Mesodermal cell (in vitro differentiated cells): ENCODE measurements around the gene CYP2F1. TPM values are rescaled to one million over a fixed set of nuclear protein-coding genes. Genes with fewer than 3 reads are reported as not detected.

ENCODE experiments used
- H3K27ac ChIP-seq: 2 replicates; pipeline ENCODE4 v1.7.0; 2013; ENCODE audit warnings: mild to moderate bottlenecking, low read depth, low read length, moderate library complexity; ENCODE audit not compliant: severe bottlenecking
- H3K36me3 ChIP-seq: 2 replicates; pipeline ENCODE4 v1.7.1; 2013; ENCODE audit warnings: mild to moderate bottlenecking, low read length, moderate library complexity; ENCODE audit not compliant: control insufficient read depth, insufficient read depth
- H3K4me1 ChIP-seq: one replicate; pipeline ENCODE4 v1.7.1; 2013; ENCODE audit warnings: mild to moderate bottlenecking, low read length; ENCODE audit not compliant: insufficient read depth, control insufficient read depth, poor library complexity, severe bottlenecking
- H3K4me3 ChIP-seq: 2 replicates; pipeline ENCODE4 v1.7.0; 2013; ENCODE audit warnings: low read length, control low read depth, mild to moderate bottlenecking; ENCODE audit not compliant: insufficient read depth, poor library complexity, severe bottlenecking; ENCODE audit errors: extremely low read depth
- H3K9me3 ChIP-seq: 2 replicates; pipeline ENCODE4 v1.7.1; 2013; ENCODE audit warnings: mild to moderate bottlenecking, low read length, moderate library complexity; ENCODE audit not compliant: control insufficient read depth
- WGBS, 2 experiments: methylation state at CpG; one replicate each; pipeline ENCODE4 v1.1.5; 2013; ENCODE audit warnings: missing lambda C conversion rate in 2 of 2; ENCODE audit not compliant: insufficient coverage in 2 of 2; 5-methylcytosine and 5-hydroxymethylcytosine counted together
- polyA plus RNA-seq, 2 experiments: library from polyadenylated mRNA; stranded (reverse); fragments of 50-300 nt; gene quantifications; one replicate each; pipeline ENCODE4 v1.2.3, GENCODE V29; 2013

CYP2F1 gene, protein sequence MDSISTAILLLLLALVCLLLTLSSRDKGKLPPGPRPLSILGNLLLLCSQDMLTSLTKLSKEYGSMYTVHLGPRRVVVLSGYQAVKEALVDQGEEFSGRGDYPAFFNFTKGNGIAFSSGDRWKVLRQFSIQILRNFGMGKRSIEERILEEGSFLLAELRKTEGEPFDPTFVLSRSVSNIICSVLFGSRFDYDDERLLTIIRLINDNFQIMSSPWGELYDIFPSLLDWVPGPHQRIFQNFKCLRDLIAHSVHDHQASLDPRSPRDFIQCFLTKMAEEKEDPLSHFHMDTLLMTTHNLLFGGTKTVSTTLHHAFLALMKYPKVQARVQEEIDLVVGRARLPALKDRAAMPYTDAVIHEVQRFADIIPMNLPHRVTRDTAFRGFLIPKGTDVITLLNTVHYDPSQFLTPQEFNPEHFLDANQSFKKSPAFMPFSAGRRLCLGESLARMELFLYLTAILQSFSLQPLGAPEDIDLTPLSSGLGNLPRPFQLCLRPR
- polyA plus RNA-seq (2013, experiment 1 of 2), result not detected
- polyA plus RNA-seq (2013, experiment 2 of 2), result not detected

DNA sequence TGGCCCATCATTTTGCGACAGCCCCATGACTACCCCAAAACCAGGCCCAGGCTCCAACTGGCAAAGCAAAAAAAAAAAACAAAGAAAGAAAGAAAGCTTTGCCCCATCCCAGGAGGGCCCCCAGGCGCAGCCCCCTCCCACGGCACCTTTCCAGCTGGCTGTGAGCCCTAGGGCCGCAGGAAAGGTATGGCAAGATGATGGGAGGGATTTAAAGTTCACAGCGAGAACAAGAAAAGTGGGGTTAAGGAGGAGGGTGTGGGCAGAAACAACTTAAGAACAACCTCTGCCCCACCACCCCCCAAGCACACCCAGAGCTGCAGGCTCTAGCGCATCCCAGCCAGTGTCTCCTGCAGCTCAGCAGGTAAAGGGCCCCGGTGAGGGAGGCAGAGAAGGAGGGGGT lies at the start of gene CYP2F1:
CYP2F1 (plus strand) TSS at position 301 of the 400 bp plus-strand sequence. CDS start 1,757 bp downstream, outside the sequence.
- no peak within 1 kb of the TSS for H3K4me3 ChIP-seq
- no peaks in the 10 kb centered on the region for H3K4me1 ChIP-seq
- H3K27ac ChIP-seq, result no peak within 1 kb of the TSS
- H3K36me3 ChIP-seq, result no peaks in the 10 kb centered on the region
- WGBS, 2 experiments, result 58 to 78% methylated on average over 2 to 3 of the region's 7 CpGs
- peaks cover 7% of the 10 kb centered on the region for H3K9me3 ChIP-seq

DNA sequence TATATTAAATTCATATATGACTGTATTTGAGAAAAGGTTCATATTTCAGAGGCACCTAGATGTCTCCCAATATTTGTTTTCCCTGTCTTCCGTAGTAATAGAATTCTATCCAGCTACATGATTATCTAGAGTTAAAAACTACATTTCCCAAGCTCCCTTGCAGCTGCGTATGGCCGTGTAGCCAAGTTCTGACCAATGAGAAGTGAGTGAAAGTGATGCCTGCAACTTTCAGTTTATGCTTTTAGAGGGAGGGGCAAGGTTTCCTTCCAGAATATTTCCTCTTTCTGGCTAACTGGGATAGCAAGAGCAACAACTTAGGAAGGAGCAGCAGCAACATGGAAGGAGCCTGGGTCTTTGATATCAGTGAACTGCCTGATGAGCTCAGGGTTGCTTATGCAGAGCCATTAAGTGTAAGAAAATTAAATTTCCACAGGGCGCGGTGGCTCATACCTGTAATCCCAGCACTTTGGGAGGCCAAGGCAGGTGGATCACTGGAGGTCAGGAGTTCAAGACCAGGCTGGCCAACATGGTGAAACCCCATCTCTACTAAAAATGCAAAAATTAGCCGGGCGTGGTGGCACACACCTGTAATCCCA lies 49.2 kb upstream of the CYP2F1 start:
- Histone ChIP-seq H3K4me3 (no peak overlapping the region), H3K9me3 (no peaks in the 10 kb centered on the region), H3K27ac (no peak overlapping the region), H3K36me3 (no peaks in the 10 kb centered on the region), H3K4me1 (no peaks in the 10 kb centered on the region)
- WGBS, 2 experiments, result 55 to 94% methylated on average over 2 to 5 of the region's 7 CpGs

DNA sequence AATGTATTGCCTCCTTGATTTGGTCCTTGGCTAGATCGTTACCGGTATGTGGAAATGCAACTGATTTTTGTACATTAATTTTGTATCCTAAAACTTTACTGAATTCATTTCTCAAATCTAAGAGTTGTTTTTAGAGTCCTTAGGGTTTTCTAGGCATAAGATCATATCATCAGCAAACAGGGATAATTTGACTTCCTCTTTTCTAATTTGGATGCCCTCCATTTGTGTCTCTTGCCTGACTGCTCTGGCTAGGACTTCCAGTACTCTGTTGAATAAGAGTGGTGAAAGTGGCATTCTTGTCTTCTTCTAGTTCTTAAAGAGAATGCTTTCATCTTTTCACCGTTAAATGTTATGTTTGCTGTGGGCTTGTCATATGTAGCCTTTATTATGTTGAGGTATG lies 37.9 kb upstream of the CYP2F1 start:
- Histone ChIP-seq H3K4me1 (no peaks in the 10 kb centered on the region), H3K9me3 (no peaks in the 10 kb centered on the region), H3K4me3 (no peak overlapping the region), H3K27ac (no peak overlapping the region), H3K36me3 (no peaks in the 10 kb centered on the region)
- WGBS, 2 experiments, result 80% methylated on average over 1 of the region's 3 CpGs; no CpG with 5 or more reads in 1 of the 2 experiments

DNA sequence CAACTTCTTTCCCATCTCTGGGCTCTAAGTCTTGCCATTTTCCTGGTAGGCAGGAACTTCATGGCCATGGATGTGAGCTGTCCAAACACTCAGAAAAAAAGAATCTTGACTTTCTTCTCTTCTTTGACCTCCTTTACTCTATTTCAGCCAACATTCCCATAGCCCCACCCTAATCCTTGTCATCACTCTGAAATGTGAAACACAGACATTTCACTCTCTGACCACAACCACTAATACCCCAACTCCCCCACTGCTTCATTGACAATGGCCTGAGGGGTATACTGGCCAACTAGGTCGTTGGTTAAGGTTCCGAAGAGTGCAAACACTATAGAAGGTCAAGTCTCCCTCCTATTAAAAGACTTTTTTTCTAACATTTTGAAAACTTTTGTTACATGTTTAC lies 30.7 kb upstream of the CYP2F1 start:
- Histone ChIP-seq H3K27ac (no peak overlapping the region), H3K36me3 (no peaks in the 10 kb centered on the region), H3K4me3 (no peak overlapping the region), H3K9me3 (no peaks in the 10 kb centered on the region), H3K4me1 (no peaks in the 10 kb centered on the region)
- WGBS, 2 experiments, result no CpG with 5 or more reads among the region's 2 CpGs

DNA sequence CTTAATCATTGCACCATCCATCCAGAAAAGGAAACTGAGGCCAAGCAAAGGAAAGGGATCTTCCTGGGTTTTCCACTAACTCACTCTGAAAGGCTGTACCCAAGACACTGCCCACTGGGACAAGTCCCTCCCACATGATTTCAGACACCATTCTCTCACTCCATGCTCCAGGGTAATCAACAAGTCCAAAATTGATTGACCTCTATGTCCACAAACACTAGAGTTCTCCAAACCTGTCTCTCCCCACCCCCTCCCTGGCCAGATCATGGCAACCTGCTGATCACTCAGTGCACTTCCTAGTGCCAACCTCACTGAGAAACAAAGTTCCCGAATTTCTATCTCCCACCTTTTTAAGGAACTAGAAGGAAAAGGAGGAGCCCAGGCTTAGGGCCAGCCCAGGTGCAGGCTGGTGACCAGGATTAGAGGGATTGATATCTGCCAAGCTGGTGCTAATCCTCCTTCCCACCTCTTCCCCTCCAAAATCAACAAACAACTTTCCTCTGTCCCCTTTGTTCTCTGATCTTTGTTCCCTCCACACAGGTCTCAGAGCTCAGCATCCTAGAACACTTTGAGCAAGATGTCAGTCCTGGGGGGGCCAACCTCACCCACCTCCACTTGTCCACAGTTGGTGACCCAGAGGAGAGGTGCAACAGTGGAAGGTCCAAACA lies 28.4 kb upstream of the CYP2F1 start:
- H3K27ac ChIP-seq, result no peak overlapping the region
- no peaks in the 10 kb centered on the region for H3K9me3 ChIP-seq
- no peak overlapping the region for H3K4me3 ChIP-seq
- H3K36me3 ChIP-seq, result no peaks in the 10 kb centered on the region
- WGBS, 2 experiments, result no CpG with 5 or more reads among the region's 1 CpG
- H3K4me1 ChIP-seq, result no peaks in the 10 kb centered on the region

DNA sequence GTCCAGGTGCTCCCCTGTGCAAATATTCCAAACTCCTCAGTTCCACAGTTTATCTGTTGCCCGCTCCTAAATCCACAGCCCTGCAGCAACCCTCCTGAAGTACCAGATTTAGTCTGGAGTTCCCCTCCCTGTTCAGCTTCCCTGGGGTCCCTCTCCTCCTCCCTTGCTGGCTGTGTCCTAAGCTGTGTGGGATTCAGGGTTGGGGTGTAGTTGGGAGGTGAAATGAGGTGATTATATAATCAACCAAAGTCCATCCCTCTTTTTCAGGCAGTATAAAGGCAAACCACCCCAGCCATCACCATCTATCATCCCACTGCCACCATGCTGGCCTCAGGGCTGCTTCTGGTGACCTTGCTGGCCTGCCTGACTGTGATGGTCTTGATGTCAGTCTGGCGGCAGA lies 26.1 kb upstream of the CYP2F1 start, which contains the start of gene CYP2A13:
CYP2A13 (plus strand) TSS at position 301 of the 400 bp plus-strand sequence; CDS start at position 322, 21 bp downstream.
- H3K36me3 ChIP-seq, result no peaks in the 10 kb centered on the region
- 71 to 100% methylated on average over 1 of the region's 2 CpGs for WGBS, 2 experiments
- no peak within 1 kb of the TSS for H3K4me3 ChIP-seq
- no peaks in the 10 kb centered on the region for H3K9me3 ChIP-seq
- H3K27ac ChIP-seq, result no peak within 1 kb of the TSS
- H3K4me1 ChIP-seq, result no peaks in the 10 kb centered on the region

DNA sequence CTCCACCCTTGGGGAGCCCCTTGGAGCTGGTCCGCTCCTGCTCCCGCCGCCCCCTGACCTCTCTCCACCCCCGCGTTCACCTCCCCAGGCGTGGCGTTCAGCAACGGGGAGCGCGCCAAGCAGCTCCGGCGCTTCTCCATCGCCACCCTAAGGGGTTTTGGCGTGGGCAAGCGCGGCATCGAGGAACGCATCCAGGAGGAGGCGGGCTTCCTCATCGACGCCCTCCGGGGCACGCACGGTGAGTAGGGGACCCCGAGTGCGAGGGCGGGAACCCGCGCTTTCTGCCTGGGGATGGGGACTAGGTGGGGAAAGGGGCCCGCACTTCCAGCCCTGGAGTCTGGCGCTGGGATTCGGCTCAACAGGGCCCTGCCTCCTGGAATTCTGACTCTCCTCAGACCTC lies 24.3 kb upstream of the CYP2F1 start:
- no peaks in the 10 kb centered on the region for H3K4me1 ChIP-seq
- H3K36me3 ChIP-seq, result no peaks in the 10 kb centered on the region
- H3K27ac ChIP-seq, result no peak overlapping the region
- 0 to 1% methylated on average over 12 to 16 of the region's 32 CpGs for WGBS, 2 experiments
- H3K4me3 ChIP-seq, result no peak overlapping the region
- no peaks in the 10 kb centered on the region for H3K9me3 ChIP-seq

DNA sequence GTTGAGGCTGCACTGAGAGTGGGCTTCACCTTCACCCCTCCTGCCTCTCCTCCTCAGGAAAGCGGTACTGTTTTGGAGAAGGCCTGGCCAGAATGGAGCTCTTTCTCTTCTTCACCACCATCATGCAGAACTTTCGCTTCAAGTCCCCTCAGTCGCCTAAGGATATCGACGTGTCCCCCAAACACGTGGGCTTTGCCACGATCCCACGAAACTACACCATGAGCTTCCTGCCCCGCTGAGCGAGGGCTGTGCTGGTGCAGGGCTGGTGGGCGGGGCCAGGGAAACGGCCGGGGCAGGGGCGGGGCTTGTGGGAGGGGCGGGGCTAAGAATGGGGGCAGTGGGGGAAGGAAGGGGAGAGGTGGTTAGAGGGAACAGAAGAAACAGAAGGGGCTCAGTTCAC lies 18.5 kb upstream of the CYP2F1 start:
- no peaks in the 10 kb centered on the region for H3K4me1 ChIP-seq
- WGBS, 2 experiments, result 90 to 94% methylated on average over 9 to 10 of the region's 15 CpGs
- H3K4me3 ChIP-seq, result no peak overlapping the region
- no peaks in the 10 kb centered on the region for H3K36me3 ChIP-seq
- no peak overlapping the region for H3K27ac ChIP-seq
- no peaks in the 10 kb centered on the region for H3K9me3 ChIP-seq

DNA sequence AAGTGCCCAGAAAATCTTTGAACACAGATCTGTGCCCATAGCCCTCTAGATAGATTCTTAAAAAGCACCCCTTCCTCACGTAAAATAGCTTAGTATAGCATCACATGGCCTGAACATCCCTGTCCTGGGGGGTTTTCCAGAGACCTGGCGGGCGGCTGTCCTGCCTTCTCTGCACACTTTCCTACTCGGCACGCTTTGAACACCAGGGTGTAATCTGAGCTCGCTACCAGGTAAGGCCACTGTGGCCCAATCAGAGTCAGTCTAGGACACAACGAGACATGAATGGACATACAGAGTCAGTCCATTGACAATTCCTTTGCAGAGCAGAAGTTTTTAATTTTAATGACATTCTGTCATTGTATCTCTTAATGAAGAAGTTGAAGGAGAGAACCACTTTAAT lies 17.9 kb upstream of the CYP2F1 start:
- no peak overlapping the region for H3K27ac ChIP-seq
- H3K36me3 ChIP-seq, result no peaks in the 10 kb centered on the region
- H3K4me1 ChIP-seq, result no peaks in the 10 kb centered on the region
- no peaks in the 10 kb centered on the region for H3K9me3 ChIP-seq
- 90 to 94% methylated on average over 6 to 7 of the region's 7 CpGs for WGBS, 2 experiments
- no peak overlapping the region for H3K4me3 ChIP-seq

DNA sequence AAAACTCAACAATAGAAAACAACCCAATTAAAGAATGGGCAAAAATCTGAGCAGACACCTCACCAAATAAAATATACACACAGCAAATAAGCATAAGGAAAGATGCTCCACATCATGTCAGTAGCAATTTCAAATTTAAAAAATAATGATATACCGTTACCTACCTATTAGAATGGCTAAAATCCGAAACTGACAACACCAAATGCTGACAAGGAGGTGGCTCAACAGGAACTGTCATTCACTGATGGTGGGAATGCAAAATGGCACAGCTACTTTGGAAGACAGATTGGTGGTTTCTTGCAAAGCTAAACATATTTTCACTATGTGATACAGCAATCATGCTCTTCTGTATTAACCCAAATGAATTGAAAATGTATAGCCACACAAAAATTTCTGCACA lies 16.9 kb upstream of the CYP2F1 start:
- Histone ChIP-seq H3K9me3 (no peaks in the 10 kb centered on the region), H3K27ac (no peak overlapping the region), H3K4me1 (no peaks in the 10 kb centered on the region), H3K36me3 (no peaks in the 10 kb centered on the region), H3K4me3 (no peak overlapping the region)
- 56% methylated on average over 1 of the region's 2 CpGs; no CpG with 5 or more reads in 1 of the 2 experiments for WGBS, 2 experiments
